Measurements from ENCODE around the gene RAB13.

Gene RAB13

GRCh38 chr1:153946622-153947241 is 39.4 kb downstream of the RAB13 start, which contains the start of gene DENND4B:
DENND4B (minus strand) TSS chr1:153946718; CDS start chr1:153944374, 2,344 bp downstream.
- Mint-ChIP-seq H3K9me3 (no peaks in the 10 kb centered on the region), H3K36me3 (ENCODE audit: low read depth) (peaks cover 20% of the 10 kb centered on the region), H3K27ac (peak within 1 kb of the TSS; percentile 88), H3K27me3 (ENCODE audit: low read depth, poor library complexity) (no peaks in the 10 kb centered on the region), H3K4me3 (peak within 1 kb of the TSS; percentile 86), H3K4me1 (peaks cover 36% of the 10 kb centered on the region)
- peak; percentile 88 for TF ChIP-seq CTCF (IDR thresholded peaks at IDR 0.05)
- DNase-seq = peak; percentile 87

GRCh38 chr1:153945795-153946621 is 40.1 kb downstream of the RAB13 start:
- peak; percentile 62 for DNase-seq
- H3K27me3 Mint-ChIP-seq (ENCODE audit: low read depth, poor library complexity) = no peaks in the 10 kb centered on the region
- TF ChIP-seq CTCF (IDR thresholded peaks at IDR 0.05) = no peak
- peak overlapping the region; percentile 86 for H3K4me3 Mint-ChIP-seq
- no peaks in the 10 kb centered on the region for H3K9me3 Mint-ChIP-seq
- H3K36me3 Mint-ChIP-seq (ENCODE audit: low read depth) = peaks cover 17% of the 10 kb centered on the region
- peak overlapping the region; percentile 88 for H3K27ac Mint-ChIP-seq
- peaks cover 36% of the 10 kb centered on the region for H3K4me1 Mint-ChIP-seq

GRCh38 chr1:153945131-153945794 is 40.9 kb downstream of the RAB13 start:
- Mint-ChIP-seq H3K4me1 (peaks cover 36% of the 10 kb centered on the region), H3K4me3 (peak overlapping the region; percentile 86), H3K27me3 (ENCODE audit: low read depth, poor library complexity) (no peaks in the 10 kb centered on the region), H3K9me3 (no peaks in the 10 kb centered on the region), H3K36me3 (ENCODE audit: low read depth) (peaks cover 17% of the 10 kb centered on the region), H3K27ac (peak overlapping the region; percentile 88)
- no peak for TF ChIP-seq CTCF (IDR thresholded peaks at IDR 0.05)
- no peak for DNase-seq

GRCh38 chr1:153944827-153945117 is 41.4 kb downstream of the RAB13 start:
- Mint-ChIP-seq H3K36me3 (ENCODE audit: low read depth) (peaks cover 19% of the 10 kb centered on the region), H3K27ac (no peak overlapping the region), H3K4me1 (peaks cover 36% of the 10 kb centered on the region)

More at GRCh38 chr1:153944827-153945117, 41.4 kb downstream of the RAB13 start:
- Mint-ChIP-seq H3K27me3 (ENCODE audit: low read depth, poor library complexity) (no peaks in the 10 kb centered on the region), H3K4me3 (peak overlapping the region; percentile 86), H3K9me3 (no peaks in the 10 kb centered on the region)
- TF ChIP-seq CTCF (IDR thresholded peaks at IDR 0.05) = no peak
- no peak for DNase-seq
